Measurements from ENCODE around the gene RESP18.

Gene RESP18

GRCh38 chr2:219368690-219369191 is 36.2 kb upstream of the RESP18 start:
- TF ChIP-seq REST (IDR thresholded peaks at IDR 0.05; ENCODE audit: insufficient read depth in 1 of 2, low read depth in 2 of 2, low read length in 2 of 2) (no peak), POLR2AphosphoS5 (IDR thresholded peaks at IDR 0.05; ENCODE audit: low read depth, low read length) (no peak), SIN3A (IDR thresholded peaks at IDR 0.05; ENCODE audit: borderline replicate concordance, insufficient read depth, low read length) (no peak)

GRCh38 chr2:219362524-219363164 is 30.1 kb upstream of the RESP18 start:
- TF ChIP-seq POLR2AphosphoS5 (IDR thresholded peaks at IDR 0.05; ENCODE audit: low read depth, low read length): no peak

- no peak for TF ChIP-seq POLR2AphosphoS5 (IDR thresholded peaks at IDR 0.05; ENCODE audit: low read depth, low read length)
- TF ChIP-seq FOXP2 (optimal IDR thresholded peaks at IDR 0.05; ENCODE audit: borderline replicate concordance, extremely low read depth, extremely low read length, insufficient read depth): no peak
- no peak for TF ChIP-seq REST (IDR thresholded peaks at IDR 0.05; ENCODE audit: insufficient read depth in 1 of 2, low read depth in 2 of 2, low read length in 2 of 2)
- no peak for TF ChIP-seq TAF1 (IDR thresholded peaks at IDR 0.05; ENCODE audit: borderline replicate concordance, insufficient read depth, low read length)
- TF ChIP-seq SIN3A (IDR thresholded peaks at IDR 0.05; ENCODE audit: borderline replicate concordance, insufficient read depth, low read length): no peak
Measured at GRCh38 chr2:219362072-219362471, 29.5 kb upstream of the RESP18 start.

GRCh38 chr2:219358170-219359075 is 25.9 kb upstream of the RESP18 start:
- TF ChIP-seq POLR2AphosphoS5 (IDR thresholded peaks at IDR 0.05; ENCODE audit: low read depth, low read length): no peak
- TF ChIP-seq FOXP2 (optimal IDR thresholded peaks at IDR 0.05; ENCODE audit: borderline replicate concordance, extremely low read depth, extremely low read length, insufficient read depth): no peak
- TF ChIP-seq REST (IDR thresholded peaks at IDR 0.05; ENCODE audit: insufficient read depth in 1 of 2, low read depth in 2 of 2, low read length in 2 of 2): no peak
- TF ChIP-seq SIN3A (IDR thresholded peaks at IDR 0.05; ENCODE audit: borderline replicate concordance, insufficient read depth, low read length): no peak
- TF ChIP-seq TAF1 (IDR thresholded peaks at IDR 0.05; ENCODE audit: borderline replicate concordance, insufficient read depth, low read length): no peak

GRCh38 chr2:219356834-219357233 is 24.3 kb upstream of the RESP18 start:
- TF ChIP-seq REST (IDR thresholded peaks at IDR 0.05; ENCODE audit: insufficient read depth in 1 of 2, low read depth in 2 of 2, low read length in 2 of 2): no peak
- no peak for TF ChIP-seq FOXP2 (optimal IDR thresholded peaks at IDR 0.05; ENCODE audit: borderline replicate concordance, extremely low read depth, extremely low read length, insufficient read depth)
- no peak for TF ChIP-seq SIN3A (IDR thresholded peaks at IDR 0.05; ENCODE audit: borderline replicate concordance, insufficient read depth, low read length)
- TF ChIP-seq TAF1 (IDR thresholded peaks at IDR 0.05; ENCODE audit: borderline replicate concordance, insufficient read depth, low read length): no peak
- no peak for TF ChIP-seq POLR2AphosphoS5 (IDR thresholded peaks at IDR 0.05; ENCODE audit: low read depth, low read length)
